OCI-M2 (cell line): ENCODE data around the gene RPS15.

ENCODE experiments used
- DNase-seq: peaks from one replicate; lab custom pipeline; 2025; ENCODE audit not compliant: unreplicated experiment; lab: John Stamatoyannopoulos, UW

The RPS15 gene

GRCh38 chr19:1401889-1402217 is 36.3 kb upstream of the RPS15 start:
- no peak for DNase-seq

- no peak for DNase-seq
These were observed 35.7 kb upstream of the RPS15 start for GRCh38 chr19:1402411-1403070.

- peak; percentile 66 for DNase-seq
These were observed 31.2 kb upstream of the RPS15 start for GRCh38 chr19:1406774-1407527.

GRCh38 chr19:1407528-1408299 is 30.5 kb upstream of the RPS15 start, which contains the start of gene DAZAP1:
Gene DAZAP1, plus strand, starts transcription at chr19:1407586. Its CDS starts 188 bp downstream, at chr19:1407774.
- no peak for DNase-seq

GRCh38 chr19:1408300-1409203 is 29.6 kb upstream of the RPS15 start:
- DNase-seq = no peak

- DNase-seq = no peak
These were observed 28.8 kb upstream of the RPS15 start for GRCh38 chr19:1409204-1410005.

- DNase-seq = no peak
These were observed 27.9 kb upstream of the RPS15 start for GRCh38 chr19:1410136-1410786.

GRCh38 chr19:1410789-1411188 is 27.4 kb upstream of the RPS15 start:
- no peak for DNase-seq

GRCh38 chr19:1411255-1412191 is 26.7 kb upstream of the RPS15 start:
- no peak for DNase-seq

GRCh38 chr19:1412323-1412923 is 25.8 kb upstream of the RPS15 start:
- DNase-seq = no peak

- no peak for DNase-seq
These were observed 25.0 kb upstream of the RPS15 start for GRCh38 chr19:1412995-1413800.

- DNase-seq = no peak
These were observed 22.0 kb upstream of the RPS15 start for GRCh38 chr19:1416014-1416841.

GRCh38 chr19:1417145-1417544 is 21.1 kb upstream of the RPS15 start:
- DNase-seq = no peak

- DNase-seq = no peak
These were observed 20.3 kb upstream of the RPS15 start for GRCh38 chr19:1417681-1418495.

GRCh38 chr19:1418496-1418775 is 19.8 kb upstream of the RPS15 start:
- DNase-seq = no peak
